ENCODE data around the gene TMEM38B. TPM values are rescaled to one million over a fixed set of nuclear protein-coding genes. Genes with fewer than 3 reads are reported as not detected.

The TMEM38B gene
- polyA plus RNA-seq, 1 donor from 2014 or later: 38.5 TPM

DNA sequence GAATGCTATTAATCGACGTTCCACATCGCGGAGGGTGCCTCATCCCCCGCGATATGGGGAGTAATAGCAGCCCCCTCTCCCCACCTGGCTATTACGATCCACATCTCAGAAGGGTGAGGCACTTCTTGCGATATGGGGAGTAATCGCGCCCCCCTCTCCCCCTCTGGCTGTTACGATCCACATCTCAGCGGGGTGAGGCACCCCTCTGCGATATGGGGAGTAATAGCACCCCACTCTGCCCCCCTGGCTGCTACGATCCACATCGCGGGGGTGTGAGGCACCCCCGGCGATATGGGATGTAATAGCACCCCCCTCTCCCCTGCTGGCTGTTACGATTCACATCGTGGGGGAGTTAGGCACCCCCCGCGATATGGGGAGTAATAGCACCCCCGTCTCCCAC is 128.5 kb downstream of the TMEM38B start:
- Mint-ChIP-seq H3K4me1 (peaks cover 0 to 2% (median 0%) of the 10 kb centered on the region in 3 donors), H3K9me3 (peaks cover 0 to 9% (median 8%) of the 10 kb centered on the region in 3 donors), H3K36me3 (peaks cover 2% of the 10 kb centered on the region)

More for the DNA sequence above, 128.5 kb downstream of the TMEM38B start:
- no peaks in the 10 kb centered on the region for H3K27me3 Mint-ChIP-seq
- no peak overlapping the region for H3K27ac Mint-ChIP-seq
- H3K4me3 Mint-ChIP-seq: no peak overlapping the region

Other genes starting within 250 kb of the TMEM38B start
- 4.6 TPM for gene FSD1L, start 246.5 kb upstream of the TMEM38B start, polyA plus RNA-seq
- gene FKTN, start 136.4 kb upstream of the TMEM38B start, polyA plus RNA-seq: 0.65 TPM
- gene TAL2, start 32.1 kb upstream of the TMEM38B start, polyA plus RNA-seq: 9.3 TPM